Endothelial cell of umbilical vein (primary cell): Measurements from ENCODE around the gene DCC.

Experiments used
- EZH2 ChIP-seq: IDR thresholded peaks from 2 replicates; pipeline ENCODE4 v1.6.1; 2012; ENCODE audit warnings: borderline replicate concordance, low read depth, mild to moderate bottlenecking, moderate library complexity, low read length, inconsistent platforms; ENCODE audit not compliant: severe bottlenecking
- FOS ChIP-seq: IDR thresholded peaks from 2 replicates; pipeline ENCODE4 v1.6.1; 2011; ENCODE audit warnings: mild to moderate bottlenecking, low read length, moderate library complexity, borderline replicate concordance; ENCODE audit not compliant: insufficient read depth
- MYC ChIP-seq: IDR thresholded peaks from one replicate; pipeline ENCODE4 v1.6.1; 2011; ENCODE audit warnings: mild to moderate bottlenecking, low read depth, low read length
- POLR2A ChIP-seq: IDR thresholded peaks from 2 replicates; pipeline ENCODE4 v1.6.1; 2012; ENCODE audit warnings: low read depth, mild to moderate bottlenecking, control low read depth, low read length
- POLR2AphosphoS5 ChIP-seq: IDR thresholded peaks from 2 replicates; pipeline ENCODE4 v1.6.1; 2012; ENCODE audit warnings: low read depth, mild to moderate bottlenecking, control low read depth, low read length, moderate library complexity; ENCODE audit not compliant: insufficient read depth
- TF ChIP-seq, protein P1 (sequence below), 2 donors: IDR thresholded peaks; 1 replicate in 1 of 2; 2 replicates in 1 of 2; pipeline ENCODE4 v1.5.1; 2011; ENCODE audit warnings: low read length in 2 of 2, mild to moderate bottlenecking in 2 of 2, moderate library complexity in 2 of 2, control low read depth in 1 of 2, inconsistent platforms in 1 of 2, low read depth in 1 of 2; ENCODE audit not compliant: insufficient read depth in 1 of 2; ENCODE audit errors: extremely low read depth in 1 of 2
- TF ChIP-seq, protein P2 (sequence below): IDR thresholded peaks from 2 replicates; pipeline ENCODE4 v1.6.1; 2011; ENCODE audit not compliant: insufficient read depth, insufficient read length

DNA sequence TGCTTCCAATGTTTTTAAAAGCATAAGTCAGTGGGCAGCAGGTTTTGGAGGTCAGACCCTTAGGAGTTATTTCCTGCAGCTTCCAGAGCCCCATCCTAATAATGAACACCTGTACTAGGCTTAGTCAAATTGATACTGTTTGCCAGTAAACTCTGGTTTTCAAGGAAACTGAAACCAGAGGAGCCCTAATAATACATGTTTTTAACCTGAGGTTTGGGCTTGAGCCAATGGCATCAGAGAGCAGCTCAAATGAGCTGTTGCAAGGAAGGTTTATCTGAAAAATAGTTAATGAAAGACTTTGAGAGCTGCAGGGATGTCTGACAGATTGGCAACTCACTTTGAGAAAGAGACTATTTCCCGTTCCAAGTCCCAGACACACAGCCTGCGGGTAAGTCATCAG is 54.6 kb downstream of the DCC start:
- TF ChIP-seq, protein P1, sequence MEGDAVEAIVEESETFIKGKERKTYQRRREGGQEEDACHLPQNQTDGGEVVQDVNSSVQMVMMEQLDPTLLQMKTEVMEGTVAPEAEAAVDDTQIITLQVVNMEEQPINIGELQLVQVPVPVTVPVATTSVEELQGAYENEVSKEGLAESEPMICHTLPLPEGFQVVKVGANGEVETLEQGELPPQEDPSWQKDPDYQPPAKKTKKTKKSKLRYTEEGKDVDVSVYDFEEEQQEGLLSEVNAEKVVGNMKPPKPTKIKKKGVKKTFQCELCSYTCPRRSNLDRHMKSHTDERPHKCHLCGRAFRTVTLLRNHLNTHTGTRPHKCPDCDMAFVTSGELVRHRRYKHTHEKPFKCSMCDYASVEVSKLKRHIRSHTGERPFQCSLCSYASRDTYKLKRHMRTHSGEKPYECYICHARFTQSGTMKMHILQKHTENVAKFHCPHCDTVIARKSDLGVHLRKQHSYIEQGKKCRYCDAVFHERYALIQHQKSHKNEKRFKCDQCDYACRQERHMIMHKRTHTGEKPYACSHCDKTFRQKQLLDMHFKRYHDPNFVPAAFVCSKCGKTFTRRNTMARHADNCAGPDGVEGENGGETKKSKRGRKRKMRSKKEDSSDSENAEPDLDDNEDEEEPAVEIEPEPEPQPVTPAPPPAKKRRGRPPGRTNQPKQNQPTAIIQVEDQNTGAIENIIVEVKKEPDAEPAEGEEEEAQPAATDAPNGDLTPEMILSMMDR (IDR thresholded peaks at IDR 0.05; ENCODE audit: extremely low read depth in 1 of 2, insufficient read depth in 1 of 2, low read depth in 1 of 2, low read length in 2 of 2), result no peak
- no peak for TF ChIP-seq POLR2A
- no peak for TF ChIP-seq FOS
- TF ChIP-seq EZH2, result no peak
- TF ChIP-seq POLR2AphosphoS5, result no peak
- TF ChIP-seq, protein P2, sequence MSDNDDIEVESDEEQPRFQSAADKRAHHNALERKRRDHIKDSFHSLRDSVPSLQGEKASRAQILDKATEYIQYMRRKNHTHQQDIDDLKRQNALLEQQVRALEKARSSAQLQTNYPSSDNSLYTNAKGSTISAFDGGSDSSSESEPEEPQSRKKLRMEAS, result no peak
- no peak for TF ChIP-seq MYC
